ENCODE results near the gene GRAP2. TPM values are rescaled to one million over a fixed set of nuclear protein-coding genes. Genes with fewer than 3 reads are reported as not detected.

The GRAP2 gene
- total and polyA plus RNA-seq, 2 of the 13 experiments (the other 11 are each of a cell fraction or from before 2014, with no cell fraction given): 0.15 TPM; not detected in 1

DNA sequence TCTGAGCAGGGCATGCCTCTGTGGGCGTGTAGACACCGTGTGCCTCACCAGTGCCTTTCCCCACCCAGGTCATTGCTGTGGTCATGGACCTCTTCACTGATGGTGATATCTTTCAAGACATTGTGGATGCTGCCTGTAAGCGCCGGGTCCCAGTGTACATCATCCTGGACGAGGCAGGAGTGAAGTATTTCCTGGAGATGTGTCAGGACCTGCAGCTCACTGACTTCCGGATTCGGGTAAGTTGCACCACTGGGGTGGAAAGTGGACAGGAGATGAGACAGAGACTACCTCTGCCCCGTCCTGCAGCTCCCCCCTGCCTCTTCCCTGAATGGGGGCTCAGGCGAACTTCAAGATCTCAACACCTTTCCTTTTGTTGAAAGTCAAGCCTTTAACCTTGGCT lies 118.2 kb downstream of the GRAP2 start:
- no peak for TF ChIP-seq ELF4 (CRISPR knock-in tag; IDR thresholded peaks at IDR 0.05; ENCODE audit: borderline replicate concordance)
- no peak for TF ChIP-seq ZFP36L2 (CRISPR knock-in tag; IDR thresholded peaks at IDR 0.05)
- no peak for TF ChIP-seq MEF2D (CRISPR knock-in tag; IDR thresholded peaks at IDR 0.05)
- TF ChIP-seq STAG1 (CRISPR knock-in tag; IDR thresholded peaks at IDR 0.05): no peak
- no peak for TF ChIP-seq RNF2 (conservative IDR thresholded peaks at IDR 0.05; ENCODE audit: low read depth)
- TF ChIP-seq, protein P1, sequence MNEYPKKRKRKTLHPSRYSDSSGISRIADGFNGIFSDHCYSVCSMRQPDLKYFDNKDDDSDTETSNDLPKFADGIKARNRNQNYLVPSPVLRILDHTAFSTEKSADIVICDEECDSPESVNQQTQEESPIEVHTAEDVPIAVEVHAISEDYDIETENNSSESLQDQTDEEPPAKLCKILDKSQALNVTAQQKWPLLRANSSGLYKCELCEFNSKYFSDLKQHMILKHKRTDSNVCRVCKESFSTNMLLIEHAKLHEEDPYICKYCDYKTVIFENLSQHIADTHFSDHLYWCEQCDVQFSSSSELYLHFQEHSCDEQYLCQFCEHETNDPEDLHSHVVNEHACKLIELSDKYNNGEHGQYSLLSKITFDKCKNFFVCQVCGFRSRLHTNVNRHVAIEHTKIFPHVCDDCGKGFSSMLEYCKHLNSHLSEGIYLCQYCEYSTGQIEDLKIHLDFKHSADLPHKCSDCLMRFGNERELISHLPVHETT (CRISPR knock-in tag; conservative IDR thresholded peaks at IDR 0.05): no peak
- TF ChIP-seq SRSF1 (optimal IDR thresholded peaks at IDR 0.05; ENCODE audit: low read depth, low read length): no peak
- no peak for TF ChIP-seq MBNL3 (CRISPR knock-in tag; conservative IDR thresholded peaks at IDR 0.05)
- TF ChIP-seq, protein P2, sequence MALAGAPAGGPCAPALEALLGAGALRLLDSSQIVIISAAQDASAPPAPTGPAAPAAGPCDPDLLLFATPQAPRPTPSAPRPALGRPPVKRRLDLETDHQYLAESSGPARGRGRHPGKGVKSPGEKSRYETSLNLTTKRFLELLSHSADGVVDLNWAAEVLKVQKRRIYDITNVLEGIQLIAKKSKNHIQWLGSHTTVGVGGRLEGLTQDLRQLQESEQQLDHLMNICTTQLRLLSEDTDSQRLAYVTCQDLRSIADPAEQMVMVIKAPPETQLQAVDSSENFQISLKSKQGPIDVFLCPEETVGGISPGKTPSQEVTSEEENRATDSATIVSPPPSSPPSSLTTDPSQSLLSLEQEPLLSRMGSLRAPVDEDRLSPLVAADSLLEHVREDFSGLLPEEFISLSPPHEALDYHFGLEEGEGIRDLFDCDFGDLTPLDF (CRISPR knock-in tag; IDR thresholded peaks at IDR 0.05): no peak
- TF ChIP-seq ESRRA (CRISPR knock-in tag; IDR thresholded peaks at IDR 0.05; ENCODE audit: low read depth): no peak
- no peak for TF ChIP-seq MLLT10 (CRISPR knock-in tag; IDR thresholded peaks at IDR 0.05)
- no peak for TF ChIP-seq ZNF207 (IDR thresholded peaks at IDR 0.05; ENCODE audit: borderline replicate concordance)
- no peak for TF ChIP-seq RFXAP (CRISPR knock-in tag; IDR thresholded peaks at IDR 0.05; ENCODE audit: borderline replicate concordance)
- TF ChIP-seq ZNF670 (CRISPR knock-in tag; IDR thresholded peaks at IDR 0.05; ENCODE audit: borderline replicate concordance): no peak
- no peak for TF ChIP-seq MXD4 (CRISPR knock-in tag; IDR thresholded peaks at IDR 0.05)
- TF ChIP-seq MTA3 (CRISPR knock-in tag; IDR thresholded peaks at IDR 0.05): no peak
- no peak for TF ChIP-seq ZNF629 (CRISPR knock-in tag; conservative IDR thresholded peaks at IDR 0.05)
- TF ChIP-seq ZNF569 (CRISPR knock-in tag; IDR thresholded peaks at IDR 0.05; ENCODE audit: borderline replicate concordance): no peak
- TF ChIP-seq ARNT2 (CRISPR knock-in tag; IDR thresholded peaks at IDR 0.05; ENCODE audit: low read depth): no peak
- TF ChIP-seq, protein P3, sequence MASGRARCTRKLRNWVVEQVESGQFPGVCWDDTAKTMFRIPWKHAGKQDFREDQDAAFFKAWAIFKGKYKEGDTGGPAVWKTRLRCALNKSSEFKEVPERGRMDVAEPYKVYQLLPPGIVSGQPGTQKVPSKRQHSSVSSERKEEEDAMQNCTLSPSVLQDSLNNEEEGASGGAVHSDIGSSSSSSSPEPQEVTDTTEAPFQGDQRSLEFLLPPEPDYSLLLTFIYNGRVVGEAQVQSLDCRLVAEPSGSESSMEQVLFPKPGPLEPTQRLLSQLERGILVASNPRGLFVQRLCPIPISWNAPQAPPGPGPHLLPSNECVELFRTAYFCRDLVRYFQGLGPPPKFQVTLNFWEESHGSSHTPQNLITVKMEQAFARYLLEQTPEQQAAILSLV (CRISPR knock-in tag; IDR thresholded peaks at IDR 0.05; ENCODE audit: borderline replicate concordance): no peak
- H2AFZ ChIP-seq (ENCODE audit: low read length): no peak overlapping the region
- H3K4me1 ChIP-seq (ENCODE audit: insufficient read depth, low read length): peaks cover 12% of the 10 kb centered on the region
- ChIA-PET POLR2A (interaction anchor here (0.6 kb wide), 1 partner anchor 1605 kb away, joined by 5 read pairs; no protein-coding TSS in a partner anchor), CTCF (ENCODE audit: low intra/inter-chr PET ratio, low total read pairs) (no interaction called here)
- no peaks in the 10 kb centered on the region for H3K36me3 ChIP-seq (replicated peaks in 1 of 2; ENCODE audit: control insufficient read depth in 1 of 2, insufficient read depth in 2 of 2, low read length in 2 of 2)
- no peaks in the 10 kb centered on the region for H3K9me3 ChIP-seq (ENCODE audit: low read length)
- no peaks in the 10 kb centered on the region for H3K79me2 ChIP-seq (ENCODE audit: insufficient read depth, low read length)
- no peak overlapping the region for H3K4me2 ChIP-seq (ENCODE audit: low read depth, low read length)
- no peak overlapping the region for H3K4me3 ChIP-seq (replicated peaks in 1 of 3; ENCODE audit: insufficient read depth in 1 of 3, low read depth in 2 of 3, low read length in 3 of 3)
- no peak overlapping the region for H3K9ac ChIP-seq (ENCODE audit: insufficient read depth, low read depth, low read length)
- no peaks in the 10 kb centered on the region for H4K20me1 ChIP-seq (ENCODE audit: insufficient read depth, low read length)
- FAIRE-seq: no peak
- H3K27me3 ChIP-seq (ENCODE audit: control insufficient read depth in 1 of 2, insufficient read depth in 2 of 2, low read length in 2 of 2): peaks cover 4 to 35% of the 10 kb centered on the region in 2 experiments; a peak in 4 of 5 replicates
- WGBS (ENCODE audit: low lambda C conversion rate): 24% methylated on average over 6 of the region's 9 CpGs
- no TSS peak for BruUV-seq (replicated peaks)
- ATAC-seq: no peak
- DNase-seq (ENCODE audit: low spot score): no peak
- intact Hi-C loops (cut with micrococcal nuclease; ENCODE audit: unreplicated experiment) (no loop called here), in situ Hi-C loops (cut with HindIII; ENCODE audit: extremely low pct_ligation_motif_present, low pct_unique_long_range_greater_than_20kb) (no loop called here)
- H3K27ac ChIP-seq (ENCODE audit: extremely low read length, insufficient read depth, low read length): no peak overlapping the region

Measured in HepG2 (cell line).